A549 (cell line): ENCODE results near the gene P2RX5.

Experiments used
- CHD4 ChIP-seq: fragments of 200-600 bp; sonication (generic); IDR thresholded peaks from 2 replicates; pipeline ENCODE4 v1.6.1; 2016; ENCODE audit warnings: antibody characterized with exemption, mild to moderate bottlenecking, borderline replicate concordance
- CTCF ChIP-seq: fragments of >200 bp; sonication (Bioruptor Twin); formaldehyde crosslinking; IDR thresholded peaks from 3 replicates; pipeline ENCODE4 v1.5.1; 2016
- EHMT2 ChIP-seq: fragments of 200-600 bp; sonication (generic); IDR thresholded peaks from 2 replicates; pipeline ENCODE4 v1.6.1; 2016; ENCODE audit warnings: antibody characterized with exemption, low read depth, mild to moderate bottlenecking, moderate library complexity
- EP300 ChIP-seq, 2 experiments: fragments of >200 bp; sonication (Bioruptor Twin); formaldehyde crosslinking; IDR thresholded peaks; 2 replicates in 1 of 2; 3 replicates in 1 of 2; pipeline ENCODE4 v1.6.1; 2016 to 2017
- JUNB ChIP-seq: fragments of >200 bp; sonication (Bioruptor Twin); formaldehyde crosslinking; IDR thresholded peaks from 2 replicates; pipeline ENCODE4 v1.6.1; 2016
- KDM1A ChIP-seq: fragments of 200-600 bp; sonication (generic); IDR thresholded peaks from 2 replicates; pipeline ENCODE4 v1.6.1; 2016; ENCODE audit warnings: low read depth, mild to moderate bottlenecking
- MAX ChIP-seq: IDR thresholded peaks from 2 replicates; pipeline ENCODE4 v1.6.1; 2012
- MYC ChIP-seq: IDR thresholded peaks from 2 replicates; pipeline ENCODE4 v1.6.1; 2012; ENCODE audit warnings: mild to moderate bottlenecking, inconsistent platforms, low read length, improper control_type of control experiment, borderline replicate concordance
- POLR2A ChIP-seq: IDR thresholded peaks from 2 replicates; pipeline ENCODE4 v1.6.1; 2012; ENCODE audit warnings: mild to moderate bottlenecking, low read length
- RAD21 ChIP-seq, 2 experiments: fragments of >200 bp in 1 of 2; sonication (Bioruptor Twin) in 1 of 2; formaldehyde crosslinking in 1 of 2; IDR thresholded peaks in 1 of 2; conservative IDR thresholded peaks in 1 of 2; 2 replicates in 1 of 2; 3 replicates in 1 of 2; pipeline ENCODE4 v1.6.1; 2012 to 2018; ENCODE audit warnings: inconsistent platforms in 1 of 2
- USF2 ChIP-seq: fragments of 450-650 bp; IDR thresholded peaks from 2 replicates; pipeline ENCODE4 v1.6.1; 2014; ENCODE audit warnings: antibody characterized with exemption
- ZFP36 ChIP-seq: fragments of 450-650 bp; IDR thresholded peaks from 2 replicates; pipeline ENCODE4 v1.6.1; 2014; ENCODE audit warnings: borderline replicate concordance; ENCODE audit not compliant: partially characterized antibody

- TF ChIP-seq CTCF (no peak), EP300 (IDR thresholded peaks at IDR 0.05) (no peak), EHMT2 (no peak), POLR2A (no peak), ZFP36 (no peak), MAX (no peak), KDM1A (no peak), RAD21 (conservative IDR thresholded peaks at IDR 0.05 in 1 of 2, IDR thresholded peaks at IDR 0.05 in 1 of 2) (no peak), JUNB (no peak), CHD4 (no peak), MYC (no peak), USF2 (no peak)
These were observed 68.2 kb downstream of the P2RX5 start for GRCh38 chr17:3627769-3628167.
